Measurements from ENCODE around the gene NIPSNAP2. TPM values are rescaled to one million over a fixed set of nuclear protein-coding genes. Genes with fewer than 3 reads are reported as not detected.
"Not testable (repeated sequence)": the region's sequence is repeated elsewhere in the genome, so short reads cannot be mapped to it uniquely, and the experiment has no call there.

Gene NIPSNAP2
- total RNA-seq, 1 experiment from 2014 or later, result 65.8 TPM

GRCh38 chr7:55975988-55976633 lies 11.7 kb downstream of the NIPSNAP2 start:
- DNase-seq (ENCODE audit: low read depth), result no peak

GRCh38 chr7:55977831-55978230 lies 13.4 kb downstream of the NIPSNAP2 start:
- DNase-seq (ENCODE audit: low read depth), result peak; percentile 69

DNA sequence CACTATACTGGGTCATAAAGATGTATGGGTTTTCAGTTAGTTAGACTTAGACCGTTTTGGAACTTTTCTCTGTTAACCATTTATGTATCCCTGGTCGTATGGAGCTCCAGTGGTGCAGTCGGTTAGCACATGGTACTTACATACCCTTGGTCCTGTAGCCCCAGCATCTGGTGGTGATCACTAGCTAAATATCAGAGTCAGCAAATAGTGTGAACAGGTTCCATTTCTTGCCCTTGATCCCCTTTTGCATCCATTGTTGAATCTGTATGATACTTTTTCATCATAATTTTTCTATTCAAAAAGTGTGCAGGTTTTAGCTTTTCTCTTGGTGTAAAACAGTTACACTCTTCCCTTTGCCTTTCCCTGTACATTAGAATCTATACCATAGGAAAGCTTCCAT lies 15.9 kb downstream of the NIPSNAP2 start:
- DNase-seq (ENCODE audit: low read depth), result no peak

GRCh38 chr7:55983537-55983936 lies 19.2 kb downstream of the NIPSNAP2 start:
- DNase-seq (ENCODE audit: low read depth), result no peak

GRCh38 chr7:55992346-55992745 lies 28.0 kb downstream of the NIPSNAP2 start:
- peak; percentile 56 for DNase-seq (ENCODE audit: low read depth)

DNA sequence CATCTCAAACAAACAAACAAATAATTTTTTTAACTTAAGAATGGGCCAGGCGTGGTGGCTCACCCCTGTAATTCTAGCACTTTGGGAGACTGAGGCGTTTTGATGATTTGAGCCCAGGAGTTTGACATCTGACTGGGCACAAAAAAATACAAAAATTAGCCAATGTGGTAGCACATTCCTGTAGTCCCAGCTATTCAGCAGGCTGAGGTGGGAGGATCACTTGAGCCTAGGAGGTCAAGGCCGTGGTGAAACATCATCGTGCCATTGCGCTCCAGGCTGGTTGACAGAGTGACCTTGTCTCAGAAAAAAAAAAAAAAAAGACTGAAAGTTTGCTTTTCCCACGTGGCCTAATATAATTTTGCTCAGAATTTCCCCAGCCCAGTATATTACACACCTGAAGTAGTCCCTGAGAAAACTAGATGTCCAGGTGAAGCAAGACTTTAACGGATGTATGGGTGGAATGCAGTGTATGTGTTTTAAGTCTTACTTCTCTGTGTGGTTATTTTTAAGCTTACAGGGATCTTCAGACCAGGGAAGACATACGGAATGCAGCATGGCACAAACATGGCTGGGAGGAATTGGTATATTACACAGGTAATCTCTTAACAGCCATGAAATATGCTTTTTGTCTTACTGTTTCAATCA lies 32.6 kb downstream of the NIPSNAP2 start:
- no peak for DNase-seq (ENCODE audit: low read depth)

GRCh38 chr7:56003749-56004148 lies 39.4 kb downstream of the NIPSNAP2 start:
- no peak for DNase-seq (ENCODE audit: low read depth)

GRCh38 chr7:56007167-56007652 lies 42.8 kb downstream of the NIPSNAP2 start:
- DNase-seq (ENCODE audit: low read depth), result peak; percentile 49

GRCh38 chr7:56007891-56008290 lies 43.5 kb downstream of the NIPSNAP2 start:
- no peak for DNase-seq (ENCODE audit: low read depth)

DNA sequence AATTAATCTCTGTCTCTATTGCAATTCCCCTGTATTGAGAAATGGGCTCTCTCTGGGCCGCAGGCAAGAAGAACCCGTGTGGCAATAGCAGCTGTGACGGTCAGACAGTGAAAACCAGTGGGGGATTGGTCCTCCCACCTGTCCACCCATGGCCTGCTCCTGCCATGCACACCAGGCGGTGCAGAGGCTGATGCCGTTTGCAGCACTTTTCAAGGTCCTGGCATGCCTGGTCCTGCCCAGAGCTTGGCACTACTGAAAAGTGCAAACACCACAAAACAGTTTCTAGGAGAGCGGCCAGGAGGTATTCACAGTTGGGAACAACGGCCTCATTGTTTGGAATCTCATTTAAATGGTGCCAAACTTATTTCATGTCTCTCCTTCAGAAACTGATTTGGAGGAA lies 45.3 kb downstream of the NIPSNAP2 start:
- DNase-seq (ENCODE audit: low read depth), result no peak

- not testable (repeated sequence) for DNase-seq (ENCODE audit: low read depth)
Observed at GRCh38 chr7:56017015-56017414, 52.6 kb downstream of the NIPSNAP2 start.

DNA sequence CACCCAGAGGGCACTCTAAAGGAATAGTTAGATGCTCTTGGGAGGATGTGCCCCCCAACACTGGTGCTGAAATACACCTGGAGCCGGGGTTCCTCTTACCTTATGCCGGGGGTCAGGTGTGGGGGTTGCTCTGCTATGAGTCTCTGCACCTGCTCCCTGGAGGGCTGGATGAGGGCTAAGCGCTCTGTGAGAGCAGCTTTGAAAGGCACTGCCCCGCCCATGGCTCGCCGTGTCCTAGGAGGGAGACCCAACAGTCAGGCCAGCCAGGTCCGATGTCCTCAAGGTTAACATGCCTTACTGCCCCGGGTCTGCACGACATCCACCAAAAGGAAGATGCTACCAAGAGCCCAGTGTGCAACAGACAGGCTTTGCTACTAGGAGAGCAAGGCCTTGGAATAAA lies 55.1 kb downstream of the NIPSNAP2 start:
- no peak for DNase-seq (ENCODE audit: low read depth)

DNA sequence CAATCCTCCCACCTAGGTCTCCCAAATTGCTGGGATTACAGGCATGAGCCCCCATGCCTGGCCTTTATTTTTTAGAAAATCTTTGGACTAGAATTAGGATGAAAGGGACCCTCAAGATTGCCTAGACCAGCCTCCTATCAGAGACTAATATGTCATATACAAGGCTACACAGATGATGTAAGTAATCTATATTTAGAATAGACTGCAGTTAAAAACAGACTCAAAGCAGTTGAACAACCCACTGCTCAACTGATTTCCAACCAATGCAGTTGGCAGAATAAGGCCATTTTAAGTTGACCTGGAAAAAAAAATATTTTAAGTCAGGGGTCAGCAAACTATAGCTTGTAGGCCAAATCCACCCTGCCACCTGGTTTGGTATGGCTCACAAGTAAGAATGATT lies 59.1 kb downstream of the NIPSNAP2 start:
- DNase-seq (ENCODE audit: low read depth), result no peak

DNA sequence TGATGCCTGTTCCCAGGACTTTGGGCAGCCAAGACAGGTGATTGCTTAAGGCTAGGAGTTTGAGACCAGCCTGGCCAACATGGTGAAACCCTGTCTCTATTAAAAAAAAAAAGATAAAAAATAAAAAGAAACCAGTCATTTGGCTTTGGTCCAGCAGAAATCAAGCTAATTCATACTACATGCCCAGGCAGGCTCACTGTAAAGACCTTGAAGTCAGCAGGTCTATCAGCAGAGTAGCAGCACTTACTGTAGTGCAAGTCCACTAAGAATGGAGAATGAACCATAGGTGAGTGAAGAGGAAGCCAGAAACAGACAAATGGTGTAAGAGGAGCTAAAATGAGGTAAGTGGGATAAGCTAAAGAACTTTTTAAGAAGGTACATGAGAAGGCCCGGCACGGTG lies 62.2 kb downstream of the NIPSNAP2 start:
- DNase-seq (ENCODE audit: low read depth), result no peak

DNA sequence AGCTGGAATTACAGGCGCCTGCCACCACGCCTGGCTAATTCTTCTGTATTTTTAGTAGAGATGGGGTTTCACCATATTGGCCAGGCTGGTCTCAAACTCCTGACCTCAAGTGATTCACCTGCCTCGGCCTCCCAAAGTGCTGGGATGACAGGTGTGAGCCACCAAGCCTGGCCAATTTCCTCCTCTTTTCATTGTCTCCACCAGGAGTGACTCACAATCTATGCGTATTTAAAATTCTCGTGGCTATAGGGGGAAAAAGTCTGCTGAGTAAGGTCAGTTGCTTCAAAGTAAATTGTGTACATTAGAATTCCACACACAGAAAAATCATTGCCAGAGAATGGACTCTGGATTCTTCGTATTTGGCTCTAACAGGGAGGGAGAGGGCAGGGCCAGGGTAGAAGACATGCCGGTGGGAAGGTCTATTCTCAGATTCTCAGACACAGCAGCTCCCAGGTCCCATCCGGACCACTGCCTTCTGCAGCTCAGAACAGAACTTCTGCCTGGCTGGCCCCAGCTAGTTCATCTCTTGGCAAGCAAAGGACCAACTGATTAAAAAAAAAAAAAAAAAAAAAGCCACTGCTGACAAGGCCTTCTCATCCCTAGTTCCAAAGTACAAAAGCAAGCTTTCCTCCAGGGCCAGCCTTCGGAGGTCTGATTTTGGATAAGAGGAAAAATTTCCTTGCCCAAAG lies 64.7 kb downstream of the NIPSNAP2 start:
- no peak for DNase-seq (ENCODE audit: low read depth)

- no peak for DNase-seq (ENCODE audit: low read depth)
Observed at GRCh38 chr7:56030340-56030739, 66.0 kb downstream of the NIPSNAP2 start.

DNA sequence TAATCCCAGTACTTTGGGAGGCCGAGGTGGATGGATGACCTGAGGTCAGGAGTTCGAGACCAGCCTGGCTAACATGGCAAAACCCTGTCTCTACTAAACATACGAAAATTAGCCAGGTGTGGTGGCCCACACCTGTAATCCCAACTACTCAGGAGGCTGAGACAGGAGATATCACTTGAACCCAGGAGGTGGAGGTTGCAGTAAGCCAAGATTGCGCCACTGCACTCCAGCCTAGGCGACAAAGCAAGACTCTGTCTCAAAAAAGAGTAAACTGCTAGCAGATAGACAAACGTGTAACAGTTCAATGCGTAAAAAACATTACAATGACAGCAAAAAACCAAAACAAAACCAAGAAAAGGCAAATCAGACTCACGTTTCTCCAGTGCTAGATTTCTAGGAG lies 67.2 kb downstream of the NIPSNAP2 start:
- DNase-seq (ENCODE audit: low read depth), result not testable (repeated sequence)

- DNase-seq (ENCODE audit: low read depth), result not testable (repeated sequence)
Observed at GRCh38 chr7:56032578-56032977, 68.2 kb downstream of the NIPSNAP2 start.

DNA sequence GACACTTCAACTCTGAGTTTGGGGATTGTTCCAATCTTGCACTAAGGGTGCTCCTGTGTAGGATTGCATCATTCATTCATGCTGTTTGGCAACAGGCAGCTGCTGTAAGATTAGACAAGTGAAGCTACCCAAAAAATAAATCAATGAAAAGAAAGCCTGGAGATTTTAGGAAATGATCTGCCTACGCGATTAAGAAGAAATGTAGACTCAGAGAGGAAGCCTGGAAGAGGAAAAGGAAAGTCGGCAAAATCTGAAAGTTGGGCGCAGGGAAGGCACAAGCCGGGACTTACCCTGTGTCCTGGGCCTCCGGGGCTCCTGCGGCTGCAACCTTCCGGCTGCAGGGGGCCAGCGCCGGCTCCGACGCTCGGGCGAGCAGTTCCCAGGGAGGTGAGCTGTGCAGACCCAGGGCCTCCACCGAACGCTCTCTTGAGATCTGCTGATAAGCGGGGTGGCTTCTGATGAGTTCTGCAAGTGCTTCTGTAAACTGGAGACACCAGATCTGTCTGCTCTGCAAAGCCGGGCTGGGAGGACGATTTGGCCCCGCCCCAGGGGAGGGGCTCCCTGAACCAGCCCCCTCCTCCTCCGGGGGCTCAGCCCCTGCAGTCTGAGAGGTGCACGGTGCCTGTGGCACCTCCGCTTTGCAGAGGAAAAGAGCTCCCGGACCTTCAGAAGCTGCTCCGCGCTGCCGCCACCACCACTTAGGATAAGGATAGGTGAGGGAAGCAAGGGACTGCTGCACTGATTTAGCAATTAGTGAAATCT lies 69.5 kb downstream of the NIPSNAP2 start:
- DNase-seq (ENCODE audit: low read depth), result no peak

DNA sequence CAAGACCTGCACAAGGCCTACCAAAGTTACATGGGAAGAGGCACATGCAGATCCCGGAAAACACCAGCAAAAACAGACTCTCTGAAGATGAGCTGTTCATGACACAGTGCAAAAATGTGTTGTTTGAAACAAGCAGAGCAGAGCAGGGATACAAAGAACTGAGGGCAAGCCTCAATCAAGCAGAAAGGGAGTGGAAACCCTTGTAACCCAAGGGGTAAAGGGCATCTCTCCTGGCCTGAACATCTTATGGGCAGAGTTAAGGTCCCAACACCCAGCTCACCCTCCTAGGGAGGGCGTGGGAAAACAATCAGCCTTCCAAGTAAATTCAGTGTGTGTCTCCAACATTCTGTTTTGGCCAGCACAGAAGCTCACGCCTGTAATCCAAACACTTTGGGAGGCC lies 76.3 kb downstream of the NIPSNAP2 start:
- DNase-seq (ENCODE audit: low read depth), result no peak

GRCh38 chr7:56045758-56046157 lies 81.4 kb downstream of the NIPSNAP2 start:
- not testable (repeated sequence) for DNase-seq (ENCODE audit: low read depth)

All from M059J (cell line).